GM12875 (cell line): Measurements from ENCODE around the gene CHMP6.

Experiments used
- H3K4me3 ChIP-seq: one replicate; pipeline ENCODE4 v1.5.1; 2011; ENCODE audit warnings: low read depth, low read length, control low read depth
- TF ChIP-seq, protein P1 (sequence below): IDR thresholded peaks from 2 replicates; pipeline ENCODE4 v1.5.1; 2011; ENCODE audit warnings: low read depth, mild to moderate bottlenecking, control low read depth, inconsistent platforms, low read length, moderate library complexity, borderline replicate concordance; ENCODE audit not compliant: insufficient read depth

CHMP6 gene

DNA sequence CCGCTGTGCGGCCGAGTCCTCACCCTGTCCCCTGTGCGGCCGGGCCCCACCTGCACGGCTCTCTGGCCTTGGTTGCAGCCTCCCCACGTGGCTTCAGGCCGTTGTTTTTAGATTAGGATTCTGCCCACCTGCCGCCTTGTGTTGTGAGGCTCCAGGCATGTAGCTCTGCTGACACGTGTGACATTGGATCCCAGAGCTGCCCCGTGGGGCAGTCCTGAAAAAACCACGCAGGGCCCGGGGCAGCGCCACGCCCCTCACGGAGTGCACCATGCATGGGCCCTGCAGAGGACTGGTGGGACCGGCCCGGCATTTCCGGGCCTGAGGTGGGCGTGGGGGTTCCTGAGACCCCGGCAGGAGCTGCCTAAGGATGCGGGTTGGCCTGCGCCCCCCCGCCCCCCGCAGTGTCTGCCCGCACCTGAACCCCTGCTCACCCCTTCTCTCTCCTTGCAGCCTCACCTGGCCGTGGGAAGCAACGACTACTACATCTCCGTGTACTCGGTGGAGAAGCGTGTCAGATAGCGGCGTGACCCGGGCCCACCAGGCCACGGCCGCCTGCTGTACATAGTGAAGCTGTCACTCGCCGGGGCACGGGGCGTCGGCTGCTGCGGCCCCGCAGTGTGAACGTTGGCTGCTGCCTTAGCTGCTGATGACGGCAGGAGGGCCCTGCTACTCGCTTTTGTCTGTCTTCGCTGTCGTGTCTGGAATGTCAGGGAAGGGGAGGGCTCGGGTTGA is 27.7 kb upstream of the CHMP6 start:
- TF ChIP-seq, protein P1, sequence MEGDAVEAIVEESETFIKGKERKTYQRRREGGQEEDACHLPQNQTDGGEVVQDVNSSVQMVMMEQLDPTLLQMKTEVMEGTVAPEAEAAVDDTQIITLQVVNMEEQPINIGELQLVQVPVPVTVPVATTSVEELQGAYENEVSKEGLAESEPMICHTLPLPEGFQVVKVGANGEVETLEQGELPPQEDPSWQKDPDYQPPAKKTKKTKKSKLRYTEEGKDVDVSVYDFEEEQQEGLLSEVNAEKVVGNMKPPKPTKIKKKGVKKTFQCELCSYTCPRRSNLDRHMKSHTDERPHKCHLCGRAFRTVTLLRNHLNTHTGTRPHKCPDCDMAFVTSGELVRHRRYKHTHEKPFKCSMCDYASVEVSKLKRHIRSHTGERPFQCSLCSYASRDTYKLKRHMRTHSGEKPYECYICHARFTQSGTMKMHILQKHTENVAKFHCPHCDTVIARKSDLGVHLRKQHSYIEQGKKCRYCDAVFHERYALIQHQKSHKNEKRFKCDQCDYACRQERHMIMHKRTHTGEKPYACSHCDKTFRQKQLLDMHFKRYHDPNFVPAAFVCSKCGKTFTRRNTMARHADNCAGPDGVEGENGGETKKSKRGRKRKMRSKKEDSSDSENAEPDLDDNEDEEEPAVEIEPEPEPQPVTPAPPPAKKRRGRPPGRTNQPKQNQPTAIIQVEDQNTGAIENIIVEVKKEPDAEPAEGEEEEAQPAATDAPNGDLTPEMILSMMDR: no peak
- H3K4me3 ChIP-seq: no peak overlapping the region

DNA sequence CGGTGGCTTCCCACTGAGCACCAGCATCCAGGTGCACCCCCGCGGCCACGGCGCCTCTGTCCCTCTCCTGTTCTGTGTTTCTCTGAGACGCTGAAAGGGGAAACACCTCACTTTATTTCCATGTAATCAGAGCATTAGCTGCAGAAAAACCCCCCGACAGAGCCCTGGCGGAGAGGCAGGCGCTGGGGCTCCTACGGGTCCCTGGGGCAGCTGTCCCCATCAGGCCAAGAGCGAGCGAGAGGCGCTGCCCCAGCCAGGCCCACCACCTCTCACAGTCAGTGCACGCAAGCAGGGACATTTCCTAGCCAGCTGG is 27.1 kb upstream of the CHMP6 start:
- H3K4me3 ChIP-seq: no peak overlapping the region
- TF ChIP-seq, protein P1: no peak

DNA sequence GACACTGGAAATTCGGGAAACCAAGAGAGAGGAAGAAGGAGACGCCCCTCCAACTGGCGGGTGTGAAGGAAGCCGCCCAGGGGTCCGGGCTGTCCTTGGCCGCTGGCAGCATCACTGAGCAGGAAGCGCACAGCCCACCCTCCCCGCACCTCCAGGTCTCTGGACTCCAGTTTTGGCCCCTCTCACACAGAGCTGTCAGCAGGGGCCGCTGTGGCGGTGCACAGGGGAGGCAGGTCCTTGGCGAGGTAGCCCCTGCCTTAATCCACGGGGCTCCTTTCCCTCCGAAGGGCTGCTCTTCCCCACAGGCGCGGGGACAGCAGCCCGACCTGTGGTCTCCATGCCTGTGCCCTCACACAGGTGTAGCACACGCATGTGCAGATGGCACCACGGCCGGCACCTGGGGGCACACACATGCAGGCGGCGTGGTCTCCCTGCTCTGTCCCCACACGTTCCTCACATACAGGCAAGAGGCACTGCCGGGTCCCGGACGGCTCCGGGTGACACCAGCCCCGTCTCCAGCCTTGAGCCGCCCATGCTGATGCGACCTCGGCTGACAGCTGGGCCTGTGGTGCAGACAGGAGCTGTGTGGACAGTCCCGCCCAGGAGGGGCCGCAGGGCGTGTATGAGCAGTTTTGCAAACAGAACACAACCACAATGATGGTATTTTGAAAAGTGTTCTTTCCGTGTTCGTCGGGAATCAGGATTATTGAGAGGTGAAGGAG is 26.6 kb upstream of the CHMP6 start:
- H3K4me3 ChIP-seq: no peak overlapping the region
- TF ChIP-seq, protein P1: no peak

DNA sequence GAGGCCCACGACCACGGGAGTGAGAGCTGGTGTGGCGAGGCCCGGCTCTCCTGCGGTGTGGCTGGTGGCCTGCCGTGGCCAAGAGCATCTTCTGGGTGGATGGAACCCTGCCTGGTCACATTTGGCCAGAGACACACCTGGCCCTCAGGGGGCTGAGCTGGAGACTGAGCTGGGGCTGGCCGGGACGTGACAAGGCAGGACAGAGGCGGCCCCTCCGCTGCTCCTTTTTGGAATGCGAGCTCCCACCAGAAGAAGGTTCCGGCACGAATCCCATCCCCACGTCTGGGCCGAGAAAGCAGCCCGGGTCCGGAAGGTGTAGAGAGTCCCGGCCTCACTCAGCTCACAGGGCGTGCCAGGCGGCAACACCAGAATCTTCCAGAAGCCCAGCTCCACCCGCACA is 26.0 kb upstream of the CHMP6 start:
- TF ChIP-seq, protein P1: no peak
- H3K4me3 ChIP-seq: no peak overlapping the region

DNA sequence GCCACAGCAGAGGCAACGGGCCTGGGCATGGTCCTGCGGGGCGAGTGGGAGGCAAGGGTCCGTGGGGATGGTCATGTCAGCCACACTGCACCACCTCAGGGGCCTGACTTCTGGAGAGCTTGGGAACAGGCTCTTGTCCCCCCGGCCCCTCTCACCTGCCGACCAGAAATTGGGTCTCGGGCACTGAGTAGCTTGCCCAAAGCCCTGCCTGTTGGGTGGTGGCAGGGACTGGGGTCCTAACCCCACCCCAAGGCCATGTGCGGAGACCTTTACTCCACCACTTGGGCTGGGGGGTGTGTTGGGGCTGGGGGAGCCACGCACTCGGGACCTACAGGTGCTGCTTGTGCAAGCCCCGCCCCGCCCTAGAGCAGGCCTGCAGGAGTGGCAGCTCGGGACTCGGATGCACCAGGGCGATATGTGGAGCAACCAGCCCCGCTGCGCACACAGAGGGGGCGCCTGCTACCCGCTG is 24.2 kb upstream of the CHMP6 start:
- H3K4me3 ChIP-seq: no peak overlapping the region
- TF ChIP-seq, protein P1: no peak

DNA sequence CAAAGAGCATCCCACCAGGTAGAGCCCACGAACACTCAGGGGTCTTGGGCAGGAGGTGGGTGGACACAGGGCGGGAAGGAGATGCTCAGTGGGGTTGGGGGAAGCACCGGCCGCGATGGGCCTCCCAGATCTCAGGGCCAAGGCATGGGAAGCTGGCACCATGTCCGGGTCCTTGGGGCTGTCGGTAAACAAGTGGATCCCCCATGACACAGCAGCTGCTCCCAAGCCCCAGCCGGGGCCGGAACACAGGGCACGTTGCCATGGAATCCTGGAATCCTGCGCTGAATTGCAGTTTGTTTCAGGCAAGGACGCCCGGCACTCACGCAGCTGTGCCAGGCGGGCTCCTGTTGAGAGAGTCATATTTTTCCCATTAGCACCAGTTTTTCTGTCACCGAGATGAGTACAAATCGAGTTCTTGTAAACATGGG is 23.0 kb upstream of the CHMP6 start:
- TF ChIP-seq, protein P1: no peak
- H3K4me3 ChIP-seq: no peak overlapping the region
